HG02981 (cell line): ENCODE results near the gene ZNF593OS.

Experiments used
- ATAC-seq: cut with Tn5 transposase; IDR thresholded peaks from one replicate; pipeline ENCODE4 v1.9.1; 2021; ENCODE audit warnings: mild to moderate bottlenecking, moderate library complexity; ENCODE audit not compliant: unreplicated experiment

Gene ZNF593OS

GRCh38 chr1:26171084-26172072, at the start of gene ZNF593OS:
Gene ZNF593OS (minus strand): TSS chr1:26171832. CDS start chr1:26171661, 171 bp downstream.
- ATAC-seq: no peak

- ATAC-seq: no peak
Observed at GRCh38 chr1:26221094-26221493, 49.5 kb upstream of the ZNF593OS start.

- ATAC-seq: no peak
Observed at GRCh38 chr1:26220199-26220912, 48.7 kb upstream of the ZNF593OS start.

GRCh38 chr1:26218906-26219494, 47.4 kb upstream of the ZNF593OS start:
- ATAC-seq: no peak

GRCh38 chr1:26215246-26215645, 43.6 kb upstream of the ZNF593OS start:
- ATAC-seq: no peak

GRCh38 chr1:26213335-26213905, 41.8 kb upstream of the ZNF593OS start:
- no peak for ATAC-seq

- ATAC-seq: no peak
Observed at GRCh38 chr1:26212726-26213125, 41.1 kb upstream of the ZNF593OS start.

GRCh38 chr1:26210147-26210870, 38.7 kb upstream of the ZNF593OS start:
- ATAC-seq: no peak

GRCh38 chr1:26203642-26204318, 32.1 kb upstream of the ZNF593OS start:
- no peak for ATAC-seq

- no peak for ATAC-seq
Observed at GRCh38 chr1:26200413-26200812, 28.8 kb upstream of the ZNF593OS start.

- no peak for ATAC-seq
Observed at GRCh38 chr1:26197813-26198212, 26.2 kb upstream of the ZNF593OS start.

- no peak for ATAC-seq
Observed at GRCh38 chr1:26197301-26197700, 25.7 kb upstream of the ZNF593OS start.

GRCh38 chr1:26195805-26196204, 24.2 kb upstream of the ZNF593OS start:
- ATAC-seq: no peak

GRCh38 chr1:26191739-26192138, 20.1 kb upstream of the ZNF593OS start:
- no peak for ATAC-seq

- ATAC-seq: no peak
Observed at GRCh38 chr1:26190373-26190987, 18.8 kb upstream of the ZNF593OS start, which contains the start of gene CATSPER4. Gene CATSPER4 (plus strand): TSS chr1:26190602. CDS start chr1:26190628, 26 bp downstream.

- ATAC-seq: no peak
Observed at GRCh38 chr1:26189751-26190275, 18.2 kb upstream of the ZNF593OS start.

GRCh38 chr1:26189331-26189730, 17.7 kb upstream of the ZNF593OS start:
- ATAC-seq: no peak

GRCh38 chr1:26188477-26188876, 16.8 kb upstream of the ZNF593OS start:
- ATAC-seq: no peak

- no peak for ATAC-seq
Observed at GRCh38 chr1:26187882-26188281, 16.2 kb upstream of the ZNF593OS start.
